T follicular helper cell (primary cell): Measurements from ENCODE around the gene GASK1B.

Experiments used
- DNase-seq: peaks from one replicate; pipeline ENCODE4 v3.0.0-alpha.2; 2020; ENCODE audit warnings: low read depth
- total RNA-seq, 2 experiments: gene quantifications; one replicate each; lab custom pipeline; 2026; lab: John Stamatoyannopoulos, UW

The GASK1B gene
- 0 reads per million in 2 experiments for total RNA-seq

DNA sequence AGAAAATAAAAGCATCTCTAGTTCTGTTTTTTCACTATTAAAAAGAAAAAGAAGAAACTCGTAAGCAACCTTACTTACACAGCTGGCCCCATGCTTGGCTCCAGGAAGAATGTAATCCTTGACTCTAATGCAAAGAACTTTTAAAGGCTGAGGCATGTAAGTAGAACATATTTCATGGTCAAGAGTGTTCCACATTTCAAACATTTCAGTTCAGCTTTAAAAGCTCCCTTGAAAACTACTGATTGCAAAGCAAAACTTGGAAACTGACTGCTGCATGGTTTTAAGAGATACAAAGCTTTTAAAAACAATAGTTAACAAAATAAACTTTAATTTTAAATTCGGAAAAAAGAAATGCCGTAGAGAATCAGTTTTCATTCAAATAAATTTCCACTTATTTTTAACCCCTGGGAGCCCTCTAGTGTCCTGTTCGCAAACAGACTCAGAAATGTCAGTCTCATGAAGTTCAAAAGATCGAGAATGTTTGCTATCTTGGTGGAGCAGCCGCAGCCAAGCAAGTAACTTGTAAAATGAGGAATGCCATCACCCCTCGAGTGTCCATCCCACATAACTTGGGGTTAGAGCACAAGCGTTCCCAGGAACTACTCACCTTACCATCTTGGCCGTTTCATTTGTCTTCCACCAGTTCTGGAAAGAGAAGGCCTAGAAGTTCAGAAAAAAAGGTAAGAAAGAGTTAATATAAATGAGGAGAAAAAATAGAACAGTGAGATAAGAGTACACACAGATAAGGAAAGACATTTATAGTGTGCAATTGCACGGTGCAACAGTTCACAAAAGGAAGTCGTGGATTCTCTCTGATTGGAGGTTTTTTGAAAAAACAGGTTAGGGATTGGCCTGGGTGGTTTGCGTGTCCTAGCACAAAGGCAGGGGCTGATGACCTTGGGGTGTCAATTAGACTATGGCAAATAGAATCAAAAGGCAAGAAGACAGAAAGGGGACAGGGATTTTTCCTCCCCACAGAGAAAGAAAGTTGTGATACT is at the start of gene GASK1B:
Gene GASK1B, minus strand, starts transcription at position 765 of the 998 bp plus-strand sequence. CDS start 1,650 bp downstream, outside the sequence.
- DNase-seq, result no peak

DNA sequence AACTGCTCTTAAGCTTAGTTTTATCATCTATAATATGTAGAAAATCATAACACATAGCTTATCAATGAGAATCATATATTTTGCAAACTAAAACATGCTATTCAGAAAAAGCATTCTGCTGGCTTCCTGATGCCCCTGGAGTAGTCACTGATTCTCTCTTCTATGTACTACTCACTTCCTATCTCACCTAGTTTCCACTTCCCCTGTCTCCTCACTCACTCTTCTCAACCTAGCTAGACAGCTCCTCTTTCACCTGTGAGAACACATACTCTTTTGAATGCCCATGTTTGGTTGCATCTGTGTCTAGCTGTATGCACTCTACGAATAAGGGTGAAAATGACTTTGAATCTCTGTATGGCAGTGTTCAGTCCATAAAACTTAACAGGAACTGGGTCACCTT is 46.8 kb upstream of the GASK1B start:
- DNase-seq, result no peak

DNA sequence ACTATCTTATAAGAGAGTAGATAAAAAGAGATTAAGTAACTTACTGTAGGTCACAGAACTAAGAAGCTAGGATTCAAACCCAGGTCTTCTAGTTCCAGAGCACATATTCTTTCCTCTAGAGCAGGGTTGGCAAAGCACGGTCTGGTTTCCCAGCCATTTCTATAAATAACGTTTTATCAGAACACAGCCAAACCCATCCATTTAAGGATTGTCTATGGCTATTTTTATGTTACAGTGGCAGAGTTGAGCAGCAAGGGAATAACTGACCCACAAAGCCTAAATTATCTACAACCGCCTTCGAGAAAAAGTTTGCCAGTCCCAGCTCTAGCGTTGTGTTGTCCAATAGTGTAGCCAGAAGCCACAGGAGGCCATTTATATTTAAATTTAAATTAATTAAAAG is 44.9 kb upstream of the GASK1B start:
- DNase-seq, result no peak

DNA sequence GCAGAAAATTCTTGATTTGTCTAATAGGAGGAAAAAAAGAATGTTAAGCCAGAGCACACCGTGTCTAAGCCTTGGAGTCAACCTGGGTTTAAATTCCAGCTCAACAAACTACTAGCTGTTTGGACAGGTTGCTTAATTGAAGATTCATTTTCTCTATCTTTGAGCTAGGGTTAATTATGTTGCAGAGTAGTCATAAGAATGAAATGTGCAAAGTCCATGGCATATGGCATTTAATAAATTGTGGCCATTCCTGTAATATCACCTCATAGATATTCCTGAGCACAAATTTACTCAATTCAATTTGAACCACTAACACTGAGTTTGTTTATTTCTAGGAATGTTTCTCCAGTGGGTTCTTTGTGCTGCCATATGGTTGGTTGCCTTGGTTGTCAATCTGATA is 42.0 kb upstream of the GASK1B start:
- DNase-seq, result no peak

DNA sequence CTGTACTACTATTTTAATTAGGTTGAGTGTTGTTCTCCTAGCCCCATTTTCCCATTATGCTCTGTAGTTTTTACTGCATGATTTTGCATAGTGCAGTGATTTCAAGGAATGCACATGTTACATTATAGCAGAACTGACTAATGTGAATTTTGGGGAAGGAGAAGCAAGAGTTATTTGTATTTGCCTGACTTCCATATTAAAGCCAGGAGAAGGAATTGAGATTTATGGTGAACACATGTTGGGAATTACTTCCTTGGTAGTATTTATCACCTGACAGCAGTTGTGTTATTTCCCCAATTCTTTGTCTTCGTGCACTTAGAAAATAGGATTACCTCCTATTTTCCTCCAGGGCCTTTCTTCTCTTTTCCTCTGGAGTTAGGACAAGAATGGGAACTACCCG is 40.6 kb upstream of the GASK1B start:
- no peak for DNase-seq

DNA sequence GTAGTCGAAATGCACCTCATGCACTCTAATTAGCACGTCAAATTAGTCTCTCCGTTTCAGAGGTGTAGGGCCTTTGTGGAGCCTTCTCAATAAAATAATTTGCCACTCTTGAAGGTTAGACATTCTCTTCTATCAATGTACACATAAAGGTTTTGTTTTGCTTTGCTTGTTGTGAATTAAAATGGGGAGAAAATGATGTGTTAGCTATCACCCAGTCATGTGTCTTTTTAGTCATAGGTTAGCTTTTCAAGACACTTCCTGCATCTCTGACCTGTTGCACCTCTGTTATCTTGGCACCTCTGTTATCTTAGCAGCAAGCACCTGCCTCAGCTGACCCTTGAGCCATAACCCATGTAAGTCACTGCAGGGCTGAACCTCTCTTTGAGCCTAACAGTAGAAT is 38.4 kb upstream of the GASK1B start:
- no peak for DNase-seq

DNA sequence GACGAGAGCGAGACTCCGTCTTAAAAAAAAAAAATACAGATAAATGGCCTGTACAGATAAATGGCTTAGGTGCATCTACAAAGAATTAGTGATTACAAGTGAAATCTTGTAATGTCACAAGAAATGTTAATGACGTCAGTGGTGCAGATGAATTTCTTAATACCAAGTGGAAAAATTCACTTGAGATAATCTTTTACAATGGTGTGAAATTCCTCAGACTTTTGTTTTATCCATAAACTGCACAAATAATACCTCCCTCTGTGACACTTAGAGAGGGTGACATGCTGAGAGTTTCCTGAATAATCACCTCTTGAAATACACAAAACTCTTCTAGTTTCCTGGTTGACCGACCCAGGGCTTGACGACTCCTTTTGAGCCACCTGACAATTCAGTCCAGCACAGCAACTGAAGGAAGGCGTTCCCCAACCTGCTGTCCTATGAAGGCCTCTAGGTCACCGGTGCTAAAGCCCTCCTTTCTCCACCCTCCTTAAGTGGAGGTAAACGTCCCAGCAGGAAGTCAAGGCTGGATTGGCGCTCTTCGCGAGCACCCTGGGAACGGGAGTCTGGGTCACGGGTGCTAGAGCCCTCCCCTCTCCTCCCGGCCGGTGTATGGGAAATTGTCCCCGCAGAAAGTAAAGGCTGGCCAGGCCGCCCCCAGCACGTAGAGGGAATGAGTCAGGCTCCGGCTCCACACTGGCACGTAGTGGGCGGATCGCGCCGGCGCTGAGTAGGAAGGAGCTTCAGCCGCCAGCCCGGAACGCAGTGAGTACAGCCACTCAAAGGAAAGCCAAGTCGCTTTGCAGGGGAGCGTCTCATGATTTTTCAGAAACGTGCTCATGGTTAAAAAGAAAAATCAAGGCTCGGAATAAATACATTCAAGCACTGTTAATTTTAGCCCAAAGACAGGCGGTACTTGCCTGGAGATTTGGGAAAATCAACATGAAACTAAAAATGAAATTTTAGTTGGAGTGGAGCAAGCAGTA is 37.3 kb upstream of the GASK1B start, which contains the start of gene TMEM144:
Gene TMEM144, plus strand, starts transcription at position 662 of the 983 bp plus-strand sequence. CDS start 2,182 bp downstream, outside the sequence.
- peak; percentile 1 for DNase-seq

DNA sequence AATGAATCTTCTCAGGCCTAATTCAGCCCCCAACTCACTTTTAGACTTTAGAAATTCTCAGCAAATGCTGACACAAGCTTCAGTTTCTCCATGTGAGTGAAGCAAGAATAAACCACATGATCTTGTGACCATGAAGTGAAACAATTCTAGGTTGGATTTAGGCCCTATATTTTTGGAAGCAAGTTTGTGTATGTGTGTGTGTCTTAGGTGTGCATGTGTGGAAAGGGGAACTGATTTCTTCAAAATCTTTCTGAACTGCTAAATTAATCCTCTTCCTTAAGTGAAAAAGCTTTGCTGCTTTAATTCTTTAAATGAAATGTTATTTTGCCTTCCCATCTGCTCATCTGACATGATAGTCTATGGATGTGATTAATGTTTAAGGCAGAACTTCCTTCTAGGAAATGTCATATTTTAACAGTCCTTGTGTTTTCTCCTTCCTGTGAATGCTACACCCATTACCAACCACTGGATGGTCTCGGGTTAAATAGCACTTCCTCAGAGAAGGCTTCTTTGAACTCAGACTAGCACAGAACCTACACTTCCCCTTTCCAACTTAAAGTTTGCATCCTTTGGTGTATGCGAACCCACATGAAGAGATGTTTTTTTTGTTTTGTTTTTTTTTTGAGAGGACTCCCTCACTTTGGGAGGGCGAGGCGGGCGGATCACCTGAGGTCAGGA is 36.3 kb upstream of the GASK1B start:
- DNase-seq, result no peak

DNA sequence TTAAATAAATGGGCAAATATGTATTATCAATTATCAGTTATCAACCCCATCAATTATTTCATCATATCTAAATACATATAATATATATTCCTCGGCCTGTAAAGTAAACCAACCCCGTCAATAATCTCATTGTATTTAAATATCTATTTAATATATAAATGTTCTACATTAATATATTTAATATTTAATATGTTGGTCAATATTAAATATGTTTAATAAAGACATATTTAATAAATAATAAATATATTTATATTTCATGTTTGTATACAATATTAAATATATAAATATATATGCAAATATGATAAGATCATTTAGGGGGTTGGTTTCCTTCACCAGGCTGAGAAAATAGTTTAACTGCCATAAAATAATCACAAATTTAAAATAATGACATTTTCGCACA is 31.1 kb upstream of the GASK1B start:
- DNase-seq, result no peak

DNA sequence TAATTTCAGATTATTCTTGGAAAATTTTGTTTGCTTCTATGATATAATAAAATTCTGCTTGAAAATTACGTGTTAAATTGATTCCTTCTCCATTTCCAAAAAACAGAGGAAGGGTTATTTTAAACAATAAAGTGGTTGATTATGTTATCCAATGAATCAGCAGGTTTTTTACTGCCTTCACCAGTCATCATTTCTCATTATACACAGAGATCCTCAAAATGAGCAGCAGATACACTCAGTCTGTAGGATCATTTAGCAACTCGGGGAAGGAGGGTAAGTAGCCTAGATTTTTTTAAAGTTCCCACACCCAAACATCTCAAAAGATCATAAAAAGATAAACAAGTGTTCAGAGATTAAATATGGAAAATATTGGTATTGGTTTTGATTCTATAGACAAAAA is 30.6 kb upstream of the GASK1B start:
- DNase-seq, result no peak

DNA sequence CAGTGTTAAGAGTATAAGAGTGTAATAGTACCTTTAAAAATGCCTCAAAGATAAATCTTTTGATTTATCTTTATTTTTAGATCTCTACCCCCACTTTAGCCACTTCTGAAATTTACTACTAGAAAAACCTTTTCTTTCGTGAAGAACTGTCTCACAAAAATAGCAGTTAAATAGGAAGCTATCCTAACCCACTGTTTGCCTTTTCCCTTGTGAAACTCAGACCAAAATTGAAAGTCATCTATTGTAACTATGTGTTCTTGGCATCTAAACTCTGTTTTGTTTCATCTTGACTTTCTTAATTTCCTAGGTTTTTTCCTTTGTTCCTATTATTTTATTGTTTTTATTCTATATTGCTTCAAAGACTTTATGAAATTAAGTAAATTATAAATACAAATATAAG is 29.7 kb upstream of the GASK1B start:
- no peak for DNase-seq

DNA sequence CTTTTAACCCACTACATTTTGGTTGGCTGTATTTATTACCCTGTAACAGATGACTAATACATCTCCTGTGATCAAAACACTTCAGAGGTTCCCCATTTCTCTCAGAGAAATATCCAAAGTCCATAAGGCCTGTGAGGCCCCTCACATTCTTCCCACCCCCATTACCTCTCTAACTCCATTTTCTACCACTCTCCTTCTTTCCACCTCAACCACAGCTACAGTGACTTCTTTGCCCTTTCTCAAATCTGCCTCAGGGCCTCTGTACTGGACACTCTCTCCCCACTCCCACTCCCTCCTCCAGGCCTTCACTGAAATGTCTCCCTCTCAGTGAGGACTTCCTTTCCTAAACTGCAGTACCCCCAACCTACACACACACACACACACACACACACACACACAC is 29.1 kb upstream of the GASK1B start:
- DNase-seq, result no peak

DNA sequence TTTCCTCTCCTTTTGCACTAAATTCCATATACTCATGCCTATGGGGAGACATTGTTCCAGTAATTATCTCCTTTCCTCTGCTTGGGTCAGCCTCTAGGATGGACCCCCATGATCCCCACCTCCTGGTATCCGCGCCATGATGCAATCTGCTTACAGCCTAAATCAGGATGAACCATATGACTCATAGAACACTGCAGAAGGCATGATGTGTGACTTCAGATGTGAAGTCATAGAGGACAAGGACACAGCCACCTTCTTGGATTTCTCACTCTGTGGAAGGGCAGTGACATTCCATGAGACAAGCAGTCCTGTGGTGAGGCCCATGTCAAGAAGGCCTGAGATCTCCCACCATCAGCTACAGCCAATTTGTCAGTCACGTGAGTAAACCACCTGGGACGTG is 28.5 kb upstream of the GASK1B start:
- no peak for DNase-seq

DNA sequence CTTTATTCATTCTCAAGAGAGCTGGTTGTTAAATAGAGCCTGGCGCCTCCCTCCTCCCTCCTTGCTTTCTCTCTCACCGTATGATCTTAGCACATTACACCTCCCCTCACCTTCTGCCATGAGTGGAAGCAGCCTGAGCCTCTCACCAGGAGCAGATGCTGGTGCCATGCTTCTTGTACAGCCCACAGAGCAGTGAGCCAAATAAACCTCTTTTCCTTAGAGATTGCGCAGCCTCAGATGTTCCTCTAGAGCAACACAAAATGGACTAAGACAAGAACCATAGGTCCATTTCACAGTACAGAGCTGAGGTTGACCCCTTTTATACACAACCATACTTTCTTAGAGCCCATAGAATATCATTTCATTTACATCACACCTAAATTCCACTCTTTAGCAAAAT is 27.4 kb upstream of the GASK1B start:
- no peak for DNase-seq

DNA sequence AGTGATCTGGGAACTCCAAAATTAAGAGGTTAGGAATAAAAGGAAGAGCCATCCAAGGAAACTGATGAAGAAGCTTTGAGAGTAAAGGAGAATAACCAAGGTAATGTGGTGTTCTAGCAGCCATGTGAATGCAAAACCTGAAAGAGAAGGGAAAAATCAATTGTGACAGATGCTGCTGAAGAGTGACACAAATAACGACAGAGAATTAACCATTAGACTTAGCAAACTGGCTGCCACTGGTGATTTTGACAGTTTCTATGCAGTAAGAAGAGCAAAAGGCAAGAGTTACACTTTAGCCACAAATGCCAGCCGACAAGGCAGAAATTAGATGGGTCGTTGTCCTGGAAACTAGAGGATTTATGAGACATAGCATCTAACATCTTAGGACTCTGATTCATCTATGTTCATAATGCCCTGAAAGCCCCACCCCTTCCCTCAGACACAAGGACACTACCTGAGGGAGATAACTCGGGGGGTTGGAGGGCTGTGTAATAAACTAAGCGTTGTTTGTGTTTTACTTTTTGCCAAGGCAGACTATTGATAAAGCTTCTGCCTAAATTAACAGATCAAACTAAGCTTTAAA is 24.5 kb upstream of the GASK1B start:
- DNase-seq, result no peak

DNA sequence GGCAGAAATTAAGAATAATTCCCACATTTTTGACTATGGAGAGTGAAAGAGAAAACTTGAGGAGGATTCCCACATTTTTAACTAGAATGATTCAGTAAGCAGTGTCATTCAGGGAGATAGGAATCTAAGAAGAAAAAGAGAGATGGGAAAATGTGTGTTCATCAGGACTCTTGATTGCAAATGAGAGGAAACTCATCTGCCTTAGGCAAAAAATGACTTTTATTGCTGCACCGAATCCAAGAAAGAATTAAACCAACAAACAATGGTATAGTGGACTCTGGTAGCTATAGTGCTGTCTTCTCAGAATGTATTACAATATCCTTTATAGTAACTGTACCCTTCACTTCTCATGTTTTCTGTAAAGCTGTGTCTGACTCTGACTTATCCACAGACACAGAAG is 22.5 kb upstream of the GASK1B start:
- no peak for DNase-seq

DNA sequence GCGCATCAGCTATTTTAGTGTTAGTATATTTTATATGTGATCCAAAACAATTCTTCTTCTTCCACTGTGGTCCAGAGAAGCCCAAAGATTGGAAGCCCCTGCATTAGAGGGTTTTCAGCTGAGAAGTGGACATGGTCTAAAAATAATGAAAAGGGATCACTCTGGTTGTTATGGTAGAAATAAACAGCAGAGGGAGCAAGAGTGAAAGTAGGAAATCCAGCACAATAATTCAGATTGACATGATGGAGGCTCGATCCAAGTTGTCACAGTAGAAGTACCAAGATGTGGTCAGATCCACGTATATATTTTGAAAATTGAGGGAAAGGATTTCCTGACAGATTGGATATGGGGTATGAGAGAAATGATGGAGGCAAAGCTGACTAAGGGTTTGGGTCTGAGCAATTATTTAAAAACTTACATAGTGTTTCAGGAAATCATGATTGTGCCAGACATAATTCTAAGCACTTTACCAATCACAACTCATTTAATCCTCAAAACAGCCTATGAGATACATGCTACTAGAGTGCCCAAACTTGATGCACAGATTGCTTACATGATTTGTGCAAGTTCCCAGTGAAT is 20.4 kb upstream of the GASK1B start:
- no peak for DNase-seq

DNA sequence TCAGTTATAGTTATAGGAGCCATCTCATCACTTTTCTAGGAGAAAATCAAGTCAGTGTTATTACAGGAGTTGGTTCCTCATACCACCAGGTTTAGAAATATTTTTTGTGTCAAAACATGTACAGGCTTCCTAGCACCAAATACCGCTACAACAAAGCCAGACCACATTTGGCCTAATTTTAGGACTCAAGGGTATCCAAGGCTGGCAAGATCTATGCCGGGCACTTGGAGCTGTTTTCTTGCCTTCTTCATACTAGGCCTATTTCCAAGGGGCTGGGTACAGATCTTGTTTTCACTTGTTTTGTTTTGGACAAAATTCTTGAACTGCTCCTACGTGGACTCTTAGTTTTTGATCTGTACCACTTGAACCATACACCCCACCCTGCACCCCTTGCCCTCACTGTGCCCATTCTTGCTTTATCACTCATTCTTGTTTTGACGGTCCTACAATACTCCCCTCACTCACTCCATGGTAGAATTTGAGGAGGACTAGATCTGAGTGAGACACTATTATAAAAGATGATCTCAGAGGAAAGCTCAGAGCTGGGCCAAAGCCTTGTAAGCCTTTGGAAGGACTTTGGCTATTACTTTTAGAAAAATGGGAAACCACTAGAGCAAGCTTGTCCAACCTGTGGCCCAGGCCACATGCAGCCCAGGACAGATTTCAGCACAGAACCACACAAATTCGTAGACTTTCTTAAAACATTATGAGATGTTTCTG is 19.8 kb upstream of the GASK1B start:
- DNase-seq, result no peak

DNA sequence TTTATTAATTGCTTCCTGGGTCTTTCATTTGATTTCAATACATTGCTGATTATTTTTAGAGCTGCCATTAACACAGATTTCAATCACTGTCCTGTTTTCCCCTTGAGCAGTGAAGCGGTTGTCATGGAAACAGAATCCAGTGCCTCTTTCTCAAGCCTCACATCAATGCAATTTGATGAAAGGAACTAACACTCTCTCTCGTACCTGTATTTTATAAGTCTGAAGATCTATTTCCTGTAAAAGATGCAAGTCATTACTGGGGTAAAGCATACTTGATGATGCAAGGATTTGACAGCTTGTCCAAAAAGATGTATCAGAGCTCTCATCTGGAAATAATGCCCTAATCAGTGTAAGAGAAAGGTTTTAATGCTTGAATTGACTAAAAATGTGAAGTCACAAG is 17.9 kb upstream of the GASK1B start:
- DNase-seq, result no peak

DNA sequence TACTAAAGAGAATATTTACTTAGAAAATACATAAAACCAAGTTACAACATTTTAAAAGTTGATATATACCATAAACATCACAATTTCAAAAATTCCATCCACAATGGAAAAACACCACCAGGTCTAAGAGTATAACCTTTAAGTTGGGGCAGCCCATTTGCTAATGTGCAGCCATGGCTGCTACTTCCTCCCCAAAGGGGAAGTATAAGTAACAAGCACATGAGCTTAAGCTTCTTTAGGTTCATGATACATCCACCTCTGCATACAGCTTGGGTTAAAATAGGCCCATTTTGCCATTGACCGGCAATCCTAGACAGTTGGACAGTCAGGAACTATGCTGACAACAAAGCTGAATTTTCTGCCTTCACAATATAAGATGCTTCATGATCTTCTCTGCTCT is 16.6 kb upstream of the GASK1B start:
- no peak for DNase-seq
